Measurements from ENCODE around the gene CLEC11A.

Gene CLEC11A

DNA sequence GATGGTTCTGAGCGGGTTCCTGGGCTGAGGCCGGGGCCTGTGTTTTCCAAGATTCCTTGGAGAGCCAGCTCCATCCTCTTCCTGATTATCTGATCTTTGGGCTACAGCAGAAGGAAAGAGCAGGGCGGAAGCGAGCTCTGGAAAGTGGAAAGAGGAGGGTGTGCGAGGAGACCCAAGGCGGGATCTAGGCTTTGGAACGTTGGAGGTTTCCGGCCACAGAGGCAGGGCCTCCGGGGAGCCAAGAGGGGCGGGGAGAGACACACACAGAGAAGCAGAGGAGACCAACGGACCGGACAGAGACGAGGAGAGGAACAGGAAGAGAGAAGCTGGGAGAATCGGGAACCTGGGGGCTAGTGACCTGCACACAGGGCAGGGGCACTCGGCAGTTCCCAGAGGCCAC lies at the start of gene CLEC11A:
TSS of gene CLEC11A (plus strand) at position 296 of the 400 bp plus-strand sequence. CDS start 162 bp downstream, outside the sequence.
- no peak for DNase-seq (ENCODE audit: low read depth in 3 of 3)

- no peak for DNase-seq (ENCODE audit: low read depth in 3 of 3)
Observed at GRCh38 chr19:50676625-50677197, 46.5 kb upstream of the CLEC11A start.

- no peak for DNase-seq (ENCODE audit: low read depth in 3 of 3)
Observed at GRCh38 chr19:50677636-50678035, 45.5 kb upstream of the CLEC11A start.

DNA sequence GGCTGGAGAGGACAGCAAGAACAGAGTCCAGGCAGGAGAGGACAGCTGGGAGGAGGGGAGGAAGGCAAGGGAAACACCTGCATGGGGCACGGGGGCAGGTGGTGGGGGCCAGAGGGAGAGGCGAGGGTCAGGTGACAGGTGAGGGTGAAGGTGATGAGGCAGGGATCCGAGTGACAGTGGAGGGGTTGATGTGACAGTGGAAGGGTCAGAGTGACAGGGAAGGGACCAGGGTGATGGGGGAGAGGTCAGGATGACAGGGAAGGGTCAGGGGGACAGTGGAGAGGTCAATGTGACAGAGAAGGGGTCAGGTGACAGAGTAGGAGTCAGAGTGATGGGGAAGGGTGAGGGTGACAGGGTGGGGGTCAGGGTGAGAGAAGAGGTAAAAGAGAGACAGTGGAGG lies 44.8 kb upstream of the CLEC11A start:
- no peak for DNase-seq (ENCODE audit: low read depth in 3 of 3)

DNA sequence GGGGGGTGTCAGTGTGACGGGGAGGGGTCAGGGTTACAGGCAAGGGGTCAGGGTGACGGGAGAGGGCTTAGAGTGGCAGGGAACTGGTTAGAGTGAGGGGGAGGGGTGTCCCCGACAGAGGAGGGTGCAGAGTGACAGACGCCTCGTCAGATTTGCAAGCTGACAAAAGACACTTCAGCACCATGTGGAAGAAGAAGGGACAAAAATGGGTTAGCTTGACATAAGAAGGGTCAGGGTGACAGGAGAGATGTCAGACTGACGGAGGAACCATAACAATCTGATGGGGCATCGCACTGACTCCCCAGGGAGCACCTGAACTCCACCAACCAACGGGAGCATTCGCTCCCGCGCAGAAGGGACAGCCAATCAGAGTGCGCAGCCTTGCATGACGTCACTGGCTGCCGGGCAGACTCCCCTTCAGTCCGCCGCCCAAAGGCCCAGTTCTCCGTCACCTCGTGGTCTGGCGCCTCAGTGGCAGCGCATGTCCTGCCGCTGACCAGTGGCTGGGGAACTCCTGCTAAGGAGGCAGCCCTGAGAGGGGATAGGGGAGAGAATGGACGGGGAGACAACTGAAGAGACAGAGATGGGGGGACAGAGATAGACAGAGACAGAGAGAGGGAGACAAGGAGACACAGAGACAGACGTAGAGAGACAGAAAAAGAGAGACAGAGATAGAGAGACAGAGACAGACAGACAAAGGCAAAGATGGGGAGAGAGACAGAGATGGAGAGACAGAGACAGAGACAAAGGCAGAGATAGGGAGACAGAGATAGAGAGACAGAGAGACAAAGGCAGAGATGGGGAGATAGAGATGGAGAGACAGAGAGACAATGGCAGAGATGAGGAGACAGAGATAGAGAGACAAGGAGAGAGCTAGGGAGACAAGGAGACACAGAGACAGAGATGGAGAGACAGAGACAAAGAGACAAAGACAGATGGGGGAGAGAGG lies 43.7 kb upstream of the CLEC11A start:
- DNase-seq (ENCODE audit: low read depth in 3 of 3), result peak; percentile 58 to 78 (median 61)

DNA sequence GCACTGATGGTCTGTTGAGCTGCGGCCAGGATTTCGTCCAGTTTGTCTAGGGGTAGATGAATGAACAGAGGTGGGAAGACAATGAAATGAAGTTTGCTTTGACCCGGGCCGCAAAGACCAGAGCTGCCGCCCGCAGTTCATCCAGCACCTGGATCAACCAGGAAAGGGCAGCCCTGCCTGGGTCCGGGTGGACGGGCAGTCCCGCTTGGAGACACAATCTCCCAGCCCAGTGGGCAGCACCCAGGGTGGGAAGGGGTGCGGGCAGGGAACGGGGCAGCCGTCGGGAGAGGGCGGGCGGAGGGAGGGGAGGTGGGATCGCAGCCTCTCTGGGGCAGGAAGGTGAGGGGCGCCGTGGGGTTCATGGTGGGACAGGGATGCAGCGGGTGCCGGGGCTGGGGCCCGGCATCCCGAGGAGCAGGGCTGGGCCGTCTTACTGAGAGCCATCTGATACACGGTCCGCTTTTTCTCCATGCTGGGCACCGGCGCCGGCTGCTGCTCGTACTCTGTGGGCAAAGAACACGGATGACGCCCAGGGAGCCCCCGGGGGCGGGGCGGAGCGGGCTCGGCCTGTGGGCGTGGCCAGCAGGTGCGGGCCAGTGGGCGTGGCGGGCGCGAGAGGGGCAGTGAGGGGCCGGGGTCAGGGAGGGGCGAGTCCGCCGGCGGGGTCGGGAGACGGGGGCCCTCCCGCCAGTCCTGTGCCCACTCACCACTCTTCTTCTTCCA lies 36.7 kb upstream of the CLEC11A start:
- DNase-seq (ENCODE audit: low read depth in 3 of 3), result no peak

GRCh38 chr19:50688766-50689165 lies 34.4 kb upstream of the CLEC11A start:
- no peak for DNase-seq (ENCODE audit: low read depth in 3 of 3)

DNA sequence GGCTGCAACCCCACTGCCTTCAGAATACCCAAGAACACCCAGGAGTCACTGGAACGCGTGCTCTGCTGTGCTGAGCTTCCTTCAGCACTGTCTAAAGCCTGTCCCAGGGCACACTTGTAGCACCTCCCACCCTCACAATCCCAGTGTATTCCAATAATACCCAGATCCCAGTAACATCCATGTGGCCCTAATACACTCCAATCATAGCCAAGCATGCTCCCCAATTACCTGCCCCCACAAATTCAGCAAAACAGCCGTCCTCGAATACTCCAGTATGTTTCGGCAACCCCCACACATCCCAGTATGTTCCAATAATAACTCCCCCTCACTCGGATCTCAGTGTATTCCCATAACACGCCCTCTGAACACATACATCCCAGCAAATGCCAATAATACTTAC lies 32.7 kb upstream of the CLEC11A start:
- no peak for DNase-seq (ENCODE audit: low read depth in 3 of 3)

DNA sequence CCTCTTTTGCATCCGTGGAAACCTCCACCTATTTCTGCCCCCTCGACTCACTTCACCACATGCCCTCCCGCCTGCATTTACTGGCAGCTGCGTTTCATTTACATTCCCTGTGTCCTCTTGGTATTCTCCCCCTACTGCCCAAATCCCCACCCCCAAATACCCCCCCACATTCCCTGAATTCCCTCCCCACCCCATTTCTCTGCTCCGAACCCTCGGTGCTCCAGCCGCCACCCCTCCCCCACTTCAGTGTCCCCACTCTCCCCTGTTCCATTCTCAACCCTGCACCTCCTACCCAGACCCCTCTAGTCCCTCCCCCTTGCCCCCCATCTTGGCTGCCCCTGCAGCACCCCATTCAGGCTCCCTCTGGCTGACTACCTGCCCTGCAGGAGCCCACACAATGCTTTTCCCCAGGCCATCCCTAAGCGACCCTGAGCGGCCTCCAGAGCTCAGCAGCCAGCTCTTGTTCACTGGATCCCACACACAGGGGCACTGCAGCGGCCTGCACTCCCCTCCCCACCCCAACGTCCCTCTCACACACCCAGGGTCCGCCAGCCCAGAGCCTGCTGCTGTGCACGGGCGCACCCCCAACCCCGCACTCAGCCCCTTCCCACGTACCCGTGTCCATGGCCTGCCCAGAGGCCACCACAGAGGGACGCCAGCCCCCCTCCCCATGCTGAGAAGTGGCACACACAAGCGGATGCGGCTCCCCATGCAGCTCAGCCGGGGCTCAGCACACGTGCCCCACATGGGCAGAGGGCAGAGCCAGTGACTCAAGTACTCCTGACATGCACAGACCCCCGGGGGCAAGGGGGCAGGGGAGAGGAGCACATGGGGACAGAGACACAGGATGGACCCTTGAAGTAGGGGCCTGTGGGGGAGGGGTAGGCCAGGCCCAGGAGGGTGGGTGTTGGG lies 29.8 kb upstream of the CLEC11A start:
- no peak for DNase-seq (ENCODE audit: low read depth in 3 of 3)

DNA sequence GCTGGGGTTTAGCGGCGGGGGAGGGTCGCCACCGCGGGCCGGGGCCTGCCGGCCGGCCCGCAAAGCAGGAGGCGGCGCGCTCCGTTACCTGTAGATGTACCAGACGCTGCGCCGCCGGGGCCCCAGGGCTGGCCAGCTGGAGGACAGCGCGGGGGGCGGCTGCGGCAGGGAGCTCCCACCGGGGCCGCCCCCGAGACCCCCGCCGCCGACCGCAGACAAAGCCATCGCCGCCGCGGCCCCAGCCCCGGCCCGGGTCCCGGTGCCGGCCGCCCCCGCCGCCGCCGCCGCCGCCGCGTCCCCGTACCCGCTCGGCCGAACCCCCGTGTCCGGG lies 28.4 kb upstream of the CLEC11A start:
- no peak for DNase-seq (ENCODE audit: low read depth in 3 of 3)

DNA sequence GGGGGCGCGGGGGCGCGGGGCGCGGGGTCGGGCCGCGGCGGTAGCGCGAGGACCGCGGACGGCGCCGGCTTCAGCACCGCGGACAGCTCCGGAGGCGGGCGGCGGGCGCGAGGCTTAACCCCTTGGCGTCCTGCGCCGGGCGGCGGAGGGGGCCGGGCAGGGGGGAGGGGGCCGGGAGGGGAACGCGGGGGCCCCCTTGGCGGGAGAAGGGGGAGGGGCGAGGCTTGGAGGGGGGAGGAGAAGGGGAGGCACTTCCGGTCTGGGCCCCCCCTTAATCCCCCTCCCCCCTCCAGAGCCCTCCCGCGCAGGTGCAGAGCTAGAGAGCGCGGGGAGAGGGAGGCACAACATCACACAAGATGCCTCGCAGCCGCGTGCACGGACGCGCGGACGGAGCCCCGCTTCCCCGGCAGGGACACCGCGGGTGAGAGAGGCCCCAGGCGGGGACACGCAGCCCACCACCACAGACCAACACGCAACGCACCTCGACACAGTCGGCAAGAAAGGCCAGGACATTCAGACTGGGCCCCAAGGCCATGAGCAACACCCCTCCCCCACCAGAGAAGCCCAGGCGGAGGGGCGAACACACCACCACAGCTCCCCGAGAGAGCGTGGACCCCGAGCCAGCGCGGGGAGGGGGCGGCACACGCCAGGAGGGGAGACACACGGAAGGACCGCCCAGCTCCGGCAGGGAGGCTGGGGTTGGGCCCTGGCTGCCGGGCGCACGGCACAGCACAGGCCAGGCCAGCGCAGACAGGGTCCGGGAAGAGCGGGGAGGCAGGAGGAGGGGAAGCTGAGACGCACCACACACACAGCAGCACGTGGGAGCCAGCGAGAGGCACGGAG lies 27.7 kb upstream of the CLEC11A start:
- DNase-seq (ENCODE audit: low read depth in 3 of 3), result no peak

GRCh38 chr19:50696094-50696483 lies 27.1 kb upstream of the CLEC11A start:
- DNase-seq (ENCODE audit: low read depth in 3 of 3), result no peak

DNA sequence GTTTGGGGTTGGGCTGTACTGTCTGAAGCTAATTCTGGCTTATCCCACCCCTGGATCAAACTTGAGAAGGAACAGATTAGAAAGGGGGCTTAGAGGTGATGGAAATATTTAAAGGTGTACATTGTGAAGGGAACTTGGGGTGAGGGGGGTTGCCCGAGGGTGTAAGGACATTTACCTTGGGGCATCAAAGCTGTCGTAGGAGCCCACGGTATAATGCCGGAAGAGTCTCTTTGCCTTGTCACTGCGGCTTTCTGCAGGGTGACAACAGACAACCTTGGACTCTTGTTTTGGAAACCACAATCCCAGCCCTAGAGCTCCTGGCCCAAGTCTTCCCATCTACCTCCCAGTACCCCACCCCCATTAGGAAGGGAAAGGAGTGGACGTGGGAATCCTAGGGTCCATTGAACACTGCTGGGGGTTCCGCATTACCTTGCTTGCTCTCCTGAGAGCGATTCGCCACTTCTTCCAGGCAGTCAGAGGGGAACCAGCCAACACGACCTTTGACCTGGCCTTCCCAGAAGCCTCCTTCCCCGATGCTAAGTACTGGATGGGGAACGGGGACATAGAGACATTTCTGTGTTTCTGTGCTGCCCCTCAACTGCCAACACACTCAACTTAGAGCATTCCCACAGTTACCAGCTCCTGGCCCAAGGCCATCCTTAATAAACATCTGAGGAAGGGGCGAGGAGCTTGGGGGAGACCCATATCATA lies 25.6 kb upstream of the CLEC11A start:
- no peak for DNase-seq (ENCODE audit: low read depth in 3 of 3)

GRCh38 chr19:50701367-50701985 lies 21.7 kb upstream of the CLEC11A start:
- no peak for DNase-seq (ENCODE audit: low read depth in 3 of 3)

DNA sequence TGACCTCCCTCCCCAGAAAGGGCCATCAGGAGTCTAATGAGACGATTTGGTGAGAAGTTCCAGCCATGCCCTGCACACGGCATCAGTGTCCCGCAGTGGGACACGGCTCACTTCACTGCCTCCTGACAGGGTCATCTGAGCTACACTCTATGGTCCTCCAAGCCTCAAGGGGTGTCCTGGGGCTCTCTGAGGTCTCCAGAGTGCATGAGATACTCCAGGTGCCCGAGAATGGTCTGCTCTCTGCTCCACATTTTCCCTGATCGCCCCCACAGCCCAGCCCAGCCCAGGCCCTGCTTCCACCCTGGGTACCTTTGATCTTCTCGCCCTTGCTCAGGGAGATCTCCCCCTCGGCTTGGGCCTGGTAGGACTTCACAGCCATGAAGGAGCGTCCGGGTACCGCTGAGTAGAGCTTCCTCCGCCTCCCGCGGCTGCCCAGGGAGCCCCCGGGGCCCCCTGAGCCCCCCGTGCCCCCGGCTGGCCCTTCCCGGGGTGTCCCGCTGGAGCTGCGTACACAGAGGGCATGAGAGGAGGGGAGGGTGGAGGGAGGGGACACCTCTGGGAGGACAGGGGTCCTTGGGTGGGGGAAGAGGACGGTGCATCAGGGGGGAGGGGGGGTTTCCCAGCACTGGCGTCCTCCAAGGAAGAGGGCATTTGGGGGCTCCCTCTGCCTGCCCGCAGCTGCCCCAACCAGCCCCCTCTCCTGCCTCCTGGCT lies 20.9 kb upstream of the CLEC11A start:
- no peak for DNase-seq (ENCODE audit: low read depth in 3 of 3)

DNA sequence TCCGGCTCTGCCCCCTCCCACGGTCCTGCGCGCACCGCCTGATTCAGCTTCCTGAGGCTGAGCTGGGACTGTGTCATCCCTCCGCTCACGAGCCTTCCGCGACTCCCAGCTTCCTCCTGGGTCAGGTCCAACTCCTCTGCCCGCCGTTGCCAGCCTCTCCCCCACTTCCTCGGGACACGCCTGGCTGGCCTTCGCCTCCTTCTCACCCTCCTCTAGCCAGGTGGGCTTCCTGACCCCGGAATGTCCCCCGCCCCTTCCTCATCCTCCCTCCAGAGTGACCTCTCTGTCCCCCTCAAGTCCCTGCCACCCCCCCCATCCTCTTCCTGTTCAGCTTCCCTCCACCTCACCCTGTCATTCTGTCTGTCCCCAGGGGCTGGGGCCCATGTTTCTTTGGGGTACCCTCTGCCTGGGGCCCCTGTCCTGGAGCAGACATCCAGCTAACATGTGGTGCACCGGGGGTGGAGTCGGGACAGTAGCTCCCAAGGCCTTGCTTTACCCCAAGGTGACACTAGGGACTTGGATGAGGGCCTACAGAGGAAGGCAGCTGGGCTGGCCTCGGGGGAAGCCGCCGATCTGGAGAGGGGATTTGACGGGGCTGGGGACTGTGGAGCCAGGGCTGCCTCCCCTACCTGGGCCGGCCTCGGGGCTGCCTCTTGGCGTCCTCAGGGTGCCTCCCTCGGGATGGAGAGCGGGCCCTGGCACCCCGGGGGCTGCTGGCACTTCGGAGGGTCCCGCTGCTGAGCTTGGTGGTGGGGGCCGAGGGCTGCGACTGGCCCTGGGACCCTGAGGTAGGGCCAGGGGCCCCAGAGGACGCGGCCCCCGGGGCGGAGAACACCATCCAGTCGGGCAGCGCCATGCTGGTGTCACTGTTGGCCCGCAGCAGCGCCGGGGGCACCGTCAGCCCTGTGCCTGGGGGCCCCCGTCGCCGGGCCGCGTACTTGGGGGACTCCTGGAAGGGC lies 20.0 kb upstream of the CLEC11A start:
- no peak for DNase-seq (ENCODE audit: low read depth in 3 of 3)

GRCh38 chr19:50703915-50704796 lies 19.0 kb upstream of the CLEC11A start:
- no peak for DNase-seq (ENCODE audit: low read depth in 3 of 3)
